Measurements from ENCODE around the gene MON1B. TPM values are rescaled to one million over a fixed set of nuclear protein-coding genes. Genes with fewer than 3 reads are reported as not detected.

MON1B gene
- total and polyA plus RNA-seq, 2 of the 13 experiments (the other 11 are each of a cell fraction or from before 2014, with no cell fraction given): 13.4 to 15.6 TPM

DNA sequence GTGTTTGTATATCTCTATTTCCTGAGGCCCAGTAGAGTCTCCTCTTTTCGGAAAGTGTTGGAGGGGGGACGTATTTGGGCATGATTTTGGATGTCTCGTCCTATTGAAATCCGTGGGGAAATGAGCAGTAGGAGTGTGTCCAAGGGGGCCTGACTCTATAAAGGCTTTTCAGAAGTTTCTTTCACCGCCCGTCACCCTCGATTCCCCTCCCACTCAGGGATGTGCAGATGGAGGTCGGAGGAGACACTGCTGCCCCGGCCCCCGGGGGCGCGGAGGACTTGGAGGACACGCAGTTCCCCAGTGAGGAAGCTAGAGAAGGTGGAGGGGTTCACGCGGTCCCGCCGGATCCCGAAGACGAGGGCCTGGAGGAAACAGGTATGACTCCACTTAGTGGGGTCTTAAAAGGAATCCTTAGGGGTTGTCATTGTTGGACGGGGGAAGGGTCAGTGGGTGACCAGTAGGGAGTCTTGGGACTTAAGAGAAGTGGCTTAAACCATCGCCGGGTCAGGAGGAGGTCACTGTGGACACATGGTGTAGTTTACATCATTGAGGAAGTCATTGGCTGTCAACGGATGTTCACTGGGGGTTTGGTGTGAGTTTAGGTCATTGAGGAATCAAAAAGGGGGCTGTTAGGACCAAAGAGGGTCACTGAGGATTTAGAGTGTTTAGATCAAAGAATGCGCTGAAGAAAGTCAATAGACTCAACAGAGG is 424 bp downstream of the MON1B start (continued):
- TF ChIP-seq ZNF574 (CRISPR knock-in tag; IDR thresholded peaks at IDR 0.05): no peak
- TF ChIP-seq SRSF1 (optimal IDR thresholded peaks at IDR 0.05; ENCODE audit: low read depth, low read length): no peak
- no peak for TF ChIP-seq ZNF564 (CRISPR knock-in tag; IDR thresholded peaks at IDR 0.05)
- no peak for TF ChIP-seq SP2 (CRISPR knock-in tag; IDR thresholded peaks at IDR 0.05)
- TF ChIP-seq, protein P1, sequence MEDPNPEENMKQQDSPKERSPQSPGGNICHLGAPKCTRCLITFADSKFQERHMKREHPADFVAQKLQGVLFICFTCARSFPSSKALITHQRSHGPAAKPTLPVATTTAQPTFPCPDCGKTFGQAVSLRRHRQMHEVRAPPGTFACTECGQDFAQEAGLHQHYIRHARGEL (CRISPR knock-in tag; IDR thresholded peaks at IDR 0.05): 0 out of 2 replicates have a peak, but pooled peaks have one; percentile 53
- TF ChIP-seq, protein P2, sequence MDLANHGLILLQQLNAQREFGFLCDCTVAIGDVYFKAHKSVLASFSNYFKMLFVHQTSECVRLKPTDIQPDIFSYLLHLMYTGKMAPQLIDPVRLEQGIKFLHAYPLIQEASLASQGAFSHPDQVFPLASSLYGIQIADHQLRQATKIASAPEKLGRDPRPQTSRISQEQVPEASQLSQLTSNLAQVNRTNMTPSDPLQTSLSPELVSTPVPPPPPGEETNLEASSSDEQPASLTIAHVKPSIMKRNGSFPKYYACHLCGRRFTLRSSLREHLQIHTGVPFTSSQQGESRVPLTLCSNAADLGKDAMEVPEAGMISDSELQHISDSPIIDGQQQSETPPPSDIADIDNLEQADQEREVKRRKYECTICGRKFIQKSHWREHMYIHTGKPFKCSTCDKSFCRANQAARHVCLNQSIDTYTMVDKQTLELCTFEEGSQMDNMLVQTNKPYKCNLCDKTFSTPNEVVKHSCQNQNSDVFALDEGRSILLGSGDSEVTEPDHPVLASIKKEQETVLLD (CRISPR knock-in tag; IDR thresholded peaks at IDR 0.05; ENCODE audit: low read depth): peak; percentile 8; the same call in 1 of the 2 replicates
- TF ChIP-seq ZNF770 (CRISPR knock-in tag; IDR thresholded peaks at IDR 0.05): no peak
- 0 out of 2 replicates have a peak, but pooled peaks have one; percentile 23 for TF ChIP-seq MTF2 (CRISPR knock-in tag; IDR thresholded peaks at IDR 0.05; ENCODE audit: borderline replicate concordance)
- no peak for TF ChIP-seq PITX1 (CRISPR knock-in tag; IDR thresholded peaks at IDR 0.05)
- TF ChIP-seq KLF15 (CRISPR knock-in tag; IDR thresholded peaks at IDR 0.05; ENCODE audit: borderline replicate concordance): no peak
- TF ChIP-seq ZNF253 (CRISPR knock-in tag; IDR thresholded peaks at IDR 0.05; ENCODE audit: borderline replicate concordance): no peak
- TF ChIP-seq ERF (CRISPR knock-in tag; IDR thresholded peaks at IDR 0.05): no peak
- no peak for TF ChIP-seq ZNF883 (CRISPR knock-in tag; IDR thresholded peaks at IDR 0.05; ENCODE audit: not compliant biosample characterization)
- TF ChIP-seq ZNF567 (CRISPR knock-in tag; IDR thresholded peaks at IDR 0.05; ENCODE audit: borderline replicate concordance): 0 out of 2 replicates have a peak, but pooled peaks have one; percentile 6
- TF ChIP-seq MTF1 (CRISPR knock-in tag; IDR thresholded peaks at IDR 0.05): no peak
- no peak for TF ChIP-seq PREB (CRISPR knock-in tag; IDR thresholded peaks at IDR 0.05)
- TF ChIP-seq ZEB1 (IDR thresholded peaks at IDR 0.05; ENCODE audit: insufficient replicate concordance, low read depth): no peak
- TF ChIP-seq NFATC3 (CRISPR knock-in tag; IDR thresholded peaks at IDR 0.05): no peak
- peak; percentile 51 for TF ChIP-seq ASH2L (IDR thresholded peaks at IDR 0.05; ENCODE audit: insufficient read length, low read depth, low read length)
- TF ChIP-seq KDM4B (CRISPR knock-in tag; IDR thresholded peaks at IDR 0.05): no peak
- peak; percentile 15; the same call in 1 of the 2 replicates for TF ChIP-seq CC2D1A (CRISPR knock-in tag; IDR thresholded peaks at IDR 0.05)
- TF ChIP-seq FOXA3 (CRISPR knock-in tag; IDR thresholded peaks at IDR 0.05): no peak
- no peak for TF ChIP-seq ZNF652 (CRISPR knock-in tag; IDR thresholded peaks at IDR 0.05; ENCODE audit: borderline replicate concordance, low read depth)
